Tibial artery (tissue), 4 donors: ENCODE data around the gene VEZF1.

Experiments used
- DNase-seq, 2 donors: peaks; one replicate each; pipeline ENCODE4 v3.0.0-alpha.2; 2019
- H3K27ac ChIP-seq, 2 donors: fragments of 200-600 bp; sonication (generic) in 1 of 2; 1 replicate in 1 of 2; 2 replicates in 1 of 2; pipeline ENCODE4 v1.5.1; 2018 to 2019; ENCODE audit warnings: mild to moderate bottlenecking in 1 of 2
- H3K27me3 ChIP-seq, 2 donors: fragments of 200-600 bp; sonication (generic) in 1 of 2; one replicate each; pipeline versions ENCODE4 v1.5.1 to v1.6.0; 2016 to 2019
- H3K36me3 ChIP-seq, 3 donors: fragments of 200-600 bp; sonication (generic) in 2 of 3; one replicate each; pipeline ENCODE4 v1.5.1; 2016 to 2019; ENCODE audit warnings: mild to moderate bottlenecking in 2 of 3
- H3K4me1 ChIP-seq, 4 donors: fragments of 200-600 bp; sonication (generic) in 2 of 4; 1 replicate in 3 of 4; 2 replicates in 1 of 4; pipeline ENCODE4 v1.5.1; 2016 to 2019
- H3K4me3 ChIP-seq, 2 donors: fragments of 200-600 bp; sonication (generic) in 1 of 2; 1 replicate in 1 of 2; 2 replicates in 1 of 2; pipeline ENCODE4 v1.5.1; 2018 to 2019; ENCODE audit warnings: mild to moderate bottlenecking in 2 of 2
- H3K9me3 ChIP-seq, 3 donors: fragments of 200-600 bp; sonication (generic) in 1 of 3; one replicate each; pipeline ENCODE4 v1.5.1; 2016 to 2019
- CTCF ChIP-seq, 2 experiments: fragments of 200-600 bp in 1 of 2; fragments of 450-650 bp in 1 of 2; IDR thresholded peaks; one replicate each; pipeline ENCODE4 v1.5.1; 2017 to 2019; ENCODE audit warnings: antibody characterized with exemption in 2 of 2, mild to moderate bottlenecking in 1 of 2, moderate library complexity in 1 of 2
- intact Hi-C: fragments of 100-400 bp; cut with DNase I; formaldehyde crosslinking; loops from one replicate; pipeline ENCODE4 v1.15.0; 2023; ENCODE audit warnings: low total_unique reads

VEZF1 gene

GRCh38 chr17:57924677-57925076 lies 63.4 kb downstream of the VEZF1 start:
- TF ChIP-seq CTCF (IDR thresholded peaks at IDR 0.05) = no peak
- no peaks in the 10 kb centered on the region for H3K27me3 ChIP-seq
- DNase-seq = no peak
- no peaks in the 10 kb centered on the region for H3K9me3 ChIP-seq
- H3K27ac ChIP-seq = no peak overlapping the region
- H3K4me1 ChIP-seq = peaks cover 0 to 78% (median 33%) of the 10 kb centered on the region in 4 donors
- no peak overlapping the region for H3K4me3 ChIP-seq
- intact Hi-C loops = no loop called here
- H3K36me3 ChIP-seq = no peaks in the 10 kb centered on the region
